Keratinocyte (primary cell): ENCODE measurements around the gene BNC2. TPM values are rescaled to one million over a fixed set of nuclear protein-coding genes. Genes with fewer than 3 reads are reported as not detected.

Source experiments
- DNase-seq: peaks from one replicate; pipeline ENCODE4 v3.0.0-alpha.2; 2011; ENCODE audit warnings: low read depth, missing footprints, low spot score
- FAIRE-seq: peaks from 2 replicates; lab custom pipeline; 2011; peaks lifted over from hg19 to GRCh38; lab: Jason Lieb, UNC
- H2AFZ ChIP-seq: 2 replicates; pipeline ENCODE4 v1.6.0; 2012; ENCODE audit warnings: low read length, control low read depth, inconsistent platforms; ENCODE audit not compliant: control insufficient read depth
- H3K27ac ChIP-seq: 2 replicates; pipeline ENCODE4 v1.5.1; 2011; ENCODE audit warnings: low read length; ENCODE audit not compliant: control insufficient read depth, insufficient read depth
- H3K27me3 ChIP-seq: 3 replicates; pipeline ENCODE4 v1.6.0; 2011; ENCODE audit warnings: low read length; ENCODE audit not compliant: control insufficient read depth, insufficient read depth; ENCODE audit errors: extremely low read depth
- H3K36me3 ChIP-seq, 2 experiments: 2 replicates in 1 of 2; 3 replicates in 1 of 2; pipeline ENCODE4 v1.5.1; 2011; ENCODE audit warnings: low read length in 2 of 2, mild to moderate bottlenecking in 1 of 2; ENCODE audit not compliant: control insufficient read depth in 2 of 2, insufficient read depth in 2 of 2; ENCODE audit errors: extremely low read depth in 1 of 2
- H3K4me1 ChIP-seq: 3 replicates; pipeline ENCODE4 v1.5.1; 2011; ENCODE audit warnings: low read length; ENCODE audit not compliant: control insufficient read depth, insufficient read depth; ENCODE audit errors: extremely low read depth
- H3K4me2 ChIP-seq: 3 replicates; pipeline ENCODE4 v1.6.0; 2011; ENCODE audit warnings: low read depth, low read length; ENCODE audit not compliant: control insufficient read depth, insufficient read depth; ENCODE audit errors: extremely low read depth
- H3K4me3 ChIP-seq, 3 experiments: fragments of 200-600 bp in 1 of 3; sonication (generic) in 1 of 3; 2 replicates in 2 of 3; 3 replicates in 1 of 3; pipeline ENCODE4 v1.5.1; 2011 to 2016; ENCODE audit warnings: low read length in 3 of 3, mild to moderate bottlenecking in 3 of 3, control low read depth in 2 of 3, inconsistent platforms in 1 of 3, low read depth in 1 of 3, mixed read lengths in 1 of 3, mixed run types in 1 of 3, moderate library complexity in 1 of 3; ENCODE audit not compliant: control insufficient read depth in 2 of 3, insufficient read depth in 2 of 3; ENCODE audit errors: extremely low read depth in 1 of 3
- H3K79me2 ChIP-seq: 2 replicates; pipeline ENCODE4 v1.6.0; 2012; ENCODE audit warnings: low read length; ENCODE audit not compliant: control insufficient read depth, insufficient read depth
- H3K9ac ChIP-seq: 3 replicates; pipeline ENCODE4 v1.6.0; 2011; ENCODE audit warnings: low read length; ENCODE audit not compliant: control insufficient read depth, insufficient read depth; ENCODE audit errors: extremely low read depth
- H3K9me1 ChIP-seq: 3 replicates; pipeline ENCODE4 v1.6.0; 2011; ENCODE audit warnings: low read length; ENCODE audit not compliant: control insufficient read depth, insufficient read depth; ENCODE audit errors: extremely low read depth
- H3K9me3 ChIP-seq: 2 replicates; pipeline ENCODE4 v1.5.1; 2012; ENCODE audit warnings: low read depth, low read length; ENCODE audit not compliant: control insufficient read depth
- H4K20me1 ChIP-seq: 3 replicates; pipeline ENCODE4 v1.6.0; 2011; ENCODE audit warnings: low read length; ENCODE audit not compliant: control insufficient read depth, insufficient read depth; ENCODE audit errors: extremely low read depth
- EZH2 ChIP-seq: IDR thresholded peaks from one replicate; pipeline ENCODE4 v1.6.1; 2012; ENCODE audit warnings: inconsistent platforms, mild to moderate bottlenecking, low read length, moderate library complexity
- dilution Hi-C: fragments of 300-500 bp; cut with MboI; formaldehyde crosslinking; loops from one replicate; pipeline ENCODE4 v1.7.0; 2020; ENCODE audit warnings: low sequenced_read_pairs; ENCODE audit not compliant: extremely low pct_ligation_motif_present
- polyA plus RNA-seq, 5 experiments: library from polyadenylated mRNA; depleted of rRNA in 3 of 5; stranded (reverse) in 3 of 5; stranded (forward) in 1 of 5; unstranded in 1 of 5; fragments of >200 nt; gene quantifications; 1 replicate in 1 of 5; 2 replicates in 3 of 5; 3 replicates in 1 of 5; pipeline versions ENCODE4 v1.2.1 to v1.2.3, GENCODE V29; 2011 to 2012; ENCODE audit warnings: missing spikeins in 2 of 5, low read depth in 1 of 5, low replicate concordance in 1 of 5
- TF ChIP-seq, protein P1 (sequence below), 3 experiments: IDR thresholded peaks in 1 of 3; conservative IDR thresholded peaks in 1 of 3; optimal IDR thresholded peaks in 1 of 3; 2 replicates in 2 of 3; 3 replicates in 1 of 3; pipeline versions ENCODE3 to v1.5.1; 2011; ENCODE audit warnings: low read length in 3 of 3, mild to moderate bottlenecking in 3 of 3, moderate library complexity in 2 of 3, control low read depth in 1 of 3, inconsistent platforms in 1 of 3; ENCODE audit not compliant: insufficient read depth in 2 of 3; ENCODE audit errors: extremely low read depth in 1 of 3

BNC2 gene
- polyA plus RNA-seq, 1 donor (not counting 4 experiments of a cell fraction or from before 2014, with no cell fraction given): 1.1 TPM

DNA sequence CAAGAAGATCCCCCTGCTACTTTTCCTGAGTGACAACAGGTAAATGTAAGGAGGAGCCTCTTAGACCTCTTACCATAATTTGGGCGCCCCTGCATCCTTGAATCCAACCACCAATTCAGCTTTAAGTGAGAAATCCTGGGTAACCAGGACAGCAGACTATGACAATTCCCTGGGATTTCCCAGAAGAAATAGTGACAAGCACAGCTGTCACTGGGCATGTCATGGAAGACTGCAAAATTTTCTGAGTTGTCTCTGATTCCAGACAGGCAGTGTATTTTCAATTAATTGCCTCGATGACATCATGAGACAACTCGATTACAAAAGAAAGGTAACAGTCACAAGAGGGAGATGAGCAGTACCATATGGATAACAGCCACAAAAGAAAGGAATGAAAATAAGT, 256.9 kb downstream of the BNC2 start:
- no peak overlapping the region for H3K9ac ChIP-seq
- dilution Hi-C loops: no loop called here
- H3K9me1 ChIP-seq: no peaks in the 10 kb centered on the region
- no peaks in the 10 kb centered on the region for H3K36me3 ChIP-seq
- no peaks in the 10 kb centered on the region for H3K9me3 ChIP-seq
- H3K4me2 ChIP-seq: no peak overlapping the region
- no peak overlapping the region for H3K27ac ChIP-seq
- H3K79me2 ChIP-seq: no peaks in the 10 kb centered on the region
- H3K4me3 ChIP-seq: no peak overlapping the region
- TF ChIP-seq, protein P1, sequence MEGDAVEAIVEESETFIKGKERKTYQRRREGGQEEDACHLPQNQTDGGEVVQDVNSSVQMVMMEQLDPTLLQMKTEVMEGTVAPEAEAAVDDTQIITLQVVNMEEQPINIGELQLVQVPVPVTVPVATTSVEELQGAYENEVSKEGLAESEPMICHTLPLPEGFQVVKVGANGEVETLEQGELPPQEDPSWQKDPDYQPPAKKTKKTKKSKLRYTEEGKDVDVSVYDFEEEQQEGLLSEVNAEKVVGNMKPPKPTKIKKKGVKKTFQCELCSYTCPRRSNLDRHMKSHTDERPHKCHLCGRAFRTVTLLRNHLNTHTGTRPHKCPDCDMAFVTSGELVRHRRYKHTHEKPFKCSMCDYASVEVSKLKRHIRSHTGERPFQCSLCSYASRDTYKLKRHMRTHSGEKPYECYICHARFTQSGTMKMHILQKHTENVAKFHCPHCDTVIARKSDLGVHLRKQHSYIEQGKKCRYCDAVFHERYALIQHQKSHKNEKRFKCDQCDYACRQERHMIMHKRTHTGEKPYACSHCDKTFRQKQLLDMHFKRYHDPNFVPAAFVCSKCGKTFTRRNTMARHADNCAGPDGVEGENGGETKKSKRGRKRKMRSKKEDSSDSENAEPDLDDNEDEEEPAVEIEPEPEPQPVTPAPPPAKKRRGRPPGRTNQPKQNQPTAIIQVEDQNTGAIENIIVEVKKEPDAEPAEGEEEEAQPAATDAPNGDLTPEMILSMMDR (optimal IDR thresholded peaks at IDR 0.05 in 1 of 3, IDR thresholded peaks at IDR 0.05 in 1 of 3, conservative IDR thresholded peaks at IDR 0.05 in 1 of 3; ENCODE audit: extremely low read depth in 1 of 3, insufficient read depth in 2 of 3, low read length in 3 of 3): no peak
- no peak for TF ChIP-seq EZH2
- no peak overlapping the region for H2AFZ ChIP-seq
- no peak for FAIRE-seq
- no peaks in the 10 kb centered on the region for H4K20me1 ChIP-seq
- DNase-seq: no peak
- no peaks in the 10 kb centered on the region for H3K4me1 ChIP-seq
- no peaks in the 10 kb centered on the region for H3K27me3 ChIP-seq

DNA sequence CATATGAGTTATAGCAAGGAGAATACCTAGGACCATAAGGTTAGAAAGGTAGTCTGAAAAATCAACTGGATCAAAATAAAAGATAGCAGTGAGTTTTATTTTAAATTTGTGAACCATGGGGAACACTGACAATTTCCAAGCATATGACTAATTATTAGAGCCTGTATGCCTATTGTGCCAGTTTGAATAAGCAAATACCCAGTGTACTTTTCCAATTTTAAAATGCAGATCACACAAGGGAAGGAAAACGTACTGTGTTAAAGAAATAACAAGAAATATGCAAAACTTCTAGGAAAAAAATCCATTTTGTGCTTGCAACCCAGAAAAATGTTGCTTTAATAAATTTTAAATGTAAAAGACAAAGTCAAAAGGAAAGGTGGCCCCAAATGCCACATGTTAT, 257.4 kb downstream of the BNC2 start:
- no peak for FAIRE-seq
- no peak for TF ChIP-seq EZH2
- TF ChIP-seq, protein P1 (optimal IDR thresholded peaks at IDR 0.05 in 1 of 3, IDR thresholded peaks at IDR 0.05 in 1 of 3, conservative IDR thresholded peaks at IDR 0.05 in 1 of 3; ENCODE audit: extremely low read depth in 1 of 3, insufficient read depth in 2 of 3, low read length in 3 of 3): no peak

More for the DNA sequence above, 257.4 kb downstream of the BNC2 start:
- H3K27me3 ChIP-seq: no peaks in the 10 kb centered on the region
- no peak for DNase-seq
- no peaks in the 10 kb centered on the region for H3K36me3 ChIP-seq
- no peak overlapping the region for H3K4me2 ChIP-seq
- H3K27ac ChIP-seq: no peak overlapping the region
- no peak overlapping the region for H3K9ac ChIP-seq
- H3K4me3 ChIP-seq: no peak overlapping the region
- no peaks in the 10 kb centered on the region for H3K4me1 ChIP-seq
- H2AFZ ChIP-seq: no peak overlapping the region
- H3K79me2 ChIP-seq: no peaks in the 10 kb centered on the region
- dilution Hi-C loops: no loop called here
- H4K20me1 ChIP-seq: no peaks in the 10 kb centered on the region
- no peaks in the 10 kb centered on the region for H3K9me3 ChIP-seq
- H3K9me1 ChIP-seq: no peaks in the 10 kb centered on the region
